HG03280 (cell line): ENCODE data around the gene ITGB2.

ENCODE experiments used
- ATAC-seq: cut with Tn5 transposase; IDR thresholded peaks from one replicate; pipeline ENCODE4 v1.9.1; 2021; ENCODE audit warnings: mild to moderate bottlenecking, moderate library complexity; ENCODE audit not compliant: unreplicated experiment

The ITGB2 gene

GRCh38 chr21:44850905-44851657, 69.6 kb downstream of the ITGB2 start:
- no peak for ATAC-seq

- ATAC-seq = no peak
These were observed 70.4 kb downstream of the ITGB2 start for GRCh38 chr21:44850208-44850800.

GRCh38 chr21:44849616-44850130, 71.0 kb downstream of the ITGB2 start:
- no peak for ATAC-seq

GRCh38 chr21:44848821-44849521, 71.7 kb downstream of the ITGB2 start:
- no peak for ATAC-seq

GRCh38 chr21:44847261-44848056, 73.2 kb downstream of the ITGB2 start:
- ATAC-seq = no peak

- ATAC-seq = no peak
These were observed 74.0 kb downstream of the ITGB2 start for GRCh38 chr21:44846485-44847260.

GRCh38 chr21:44846224-44846484, 74.5 kb downstream of the ITGB2 start:
- no peak for ATAC-seq

- no peak for ATAC-seq
These were observed 75.1 kb downstream of the ITGB2 start for GRCh38 chr21:44845418-44846223.

- ATAC-seq = no peak
These were observed 76.4 kb downstream of the ITGB2 start for GRCh38 chr21:44844256-44844655.

- ATAC-seq = no peak
These were observed 77.8 kb downstream of the ITGB2 start for GRCh38 chr21:44842721-44843445.

- no peak for ATAC-seq
These were observed 78.6 kb downstream of the ITGB2 start for GRCh38 chr21:44842087-44842486.

- no peak for ATAC-seq
These were observed 79.9 kb downstream of the ITGB2 start for GRCh38 chr21:44840771-44841170.

GRCh38 chr21:44838951-44839350, 81.7 kb downstream of the ITGB2 start:
- no peak for ATAC-seq

- no peak for ATAC-seq
These were observed 82.4 kb downstream of the ITGB2 start for GRCh38 chr21:44838039-44838895.

- ATAC-seq = no peak
These were observed 83.2 kb downstream of the ITGB2 start for GRCh38 chr21:44837537-44837936.

- ATAC-seq = no peak
These were observed 83.8 kb downstream of the ITGB2 start for GRCh38 chr21:44836666-44837471.

GRCh38 chr21:44836349-44836665, 84.4 kb downstream of the ITGB2 start:
- ATAC-seq = no peak
